ENCODE measurements around the gene HIF1AN. TPM values are rescaled to one million over a fixed set of nuclear protein-coding genes. Genes with fewer than 3 reads are reported as not detected.
"Not testable (repeated sequence)": the region's sequence is repeated elsewhere in the genome, so short reads cannot be mapped to it uniquely, and the experiment has no call there.

Gene HIF1AN
- total and polyA plus RNA-seq, 2 of the 8 experiments (the other 6 are each of a cell fraction or from before 2014, with no cell fraction given), result 10.9 to 62.8 TPM

DNA sequence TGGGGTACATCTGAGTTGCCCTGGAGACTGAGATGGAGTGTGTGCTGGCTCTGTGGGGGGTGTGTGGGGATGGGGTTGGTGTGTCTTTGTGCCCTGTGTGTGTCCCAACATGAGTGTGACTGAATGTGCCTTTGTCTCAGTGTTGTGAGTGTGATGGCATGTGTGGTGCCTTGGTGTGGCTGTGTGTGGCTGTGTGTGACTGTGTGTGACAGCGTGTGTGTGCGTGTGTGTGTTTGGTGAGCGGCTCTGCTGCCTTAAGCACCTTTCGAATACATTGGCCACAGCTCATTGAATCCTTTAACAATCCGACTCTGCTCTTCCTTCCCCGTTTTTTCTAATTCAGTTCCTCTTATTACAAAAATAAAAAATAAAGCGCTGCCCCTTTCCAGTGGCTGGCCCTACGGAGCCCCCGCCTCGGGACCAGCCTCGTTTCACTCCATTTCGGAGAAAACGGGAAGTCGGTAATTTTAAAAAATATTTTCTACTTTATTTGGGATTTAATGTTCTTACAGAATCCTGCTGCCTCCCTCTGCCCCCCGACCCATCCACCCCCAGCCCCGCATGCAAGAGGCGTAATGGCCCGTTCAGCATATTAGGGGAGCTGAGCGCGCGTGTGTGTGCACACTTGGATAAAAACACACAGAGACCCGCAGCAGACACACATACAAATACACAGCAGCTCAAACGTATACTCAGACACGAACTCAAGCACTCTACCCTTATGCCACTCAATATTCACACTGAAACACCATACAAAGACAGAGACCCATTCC lies 35.5 kb downstream of the HIF1AN start (continued):
- TF ChIP-seq CEBPB (IDR thresholded peaks at IDR 0.05; ENCODE audit: low read depth, low read length), result no peak
- no peak for TF ChIP-seq POU5F1 (IDR thresholded peaks at IDR 0.05; ENCODE audit: low read depth, low read length)
- TF ChIP-seq BRCA1 (IDR thresholded peaks at IDR 0.05; ENCODE audit: low read depth, low read length), result no peak

DNA sequence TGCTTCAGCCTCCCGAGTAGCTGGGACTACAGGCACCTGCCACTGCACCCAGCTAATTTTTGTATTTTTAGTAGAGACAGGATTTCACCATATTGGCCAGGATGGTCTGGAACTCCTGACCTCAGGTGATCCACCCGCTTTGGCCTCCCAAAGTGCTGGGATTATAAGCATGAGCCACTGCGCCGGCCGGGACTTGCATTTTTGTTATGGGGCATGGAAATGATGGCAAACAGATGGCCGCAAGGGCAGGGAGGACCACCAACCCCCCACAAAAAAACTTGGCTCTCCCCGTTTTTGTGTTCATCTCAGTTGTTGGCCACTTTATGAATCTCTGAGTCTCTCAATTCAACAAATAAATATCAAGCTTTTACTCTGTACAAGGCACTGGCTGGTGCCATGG lies 39.4 kb downstream of the HIF1AN start:
- H4K20me1 ChIP-seq (replicated peaks in 1 of 2; ENCODE audit: control insufficient read depth in 1 of 2, insufficient read depth in 2 of 2, low read length in 2 of 2); H2BK5ac ChIP-seq (ENCODE audit: low read depth, low read length); H2BK120ac ChIP-seq (replicated peaks; ENCODE audit: low read depth, low read length); H2AFZ ChIP-seq (ENCODE audit: low read length); H3K9me3 ChIP-seq (ENCODE audit: insufficient read depth in 2 of 2, low read depth in 1 of 2, low read length in 1 of 2); H4K5ac ChIP-seq (ENCODE audit: insufficient read length, low read depth, low read length); H2AK5ac ChIP-seq (ENCODE audit: low read depth, low read length); H3K4me2 ChIP-seq (ENCODE audit: insufficient read depth in 1 of 2, low read depth in 2 of 2, low read length in 2 of 2); FAIRE-seq; H3K23ac ChIP-seq (ENCODE audit: insufficient read length); H4K8ac ChIP-seq (ENCODE audit: extremely low read depth, insufficient read depth, low read length); H2BK15ac ChIP-seq (ENCODE audit: low read length); H3K9ac ChIP-seq (replicated peaks in 1 of 4; ENCODE audit: extremely low read depth in 1 of 4, low read depth in 3 of 4, low read length in 3 of 4); H3K56ac ChIP-seq (replicated peaks; ENCODE audit: insufficient read length, low read depth, low read length); H3K18ac ChIP-seq (ENCODE audit: extremely low read depth, low read length); H3K4me3 ChIP-seq (ENCODE audit: extremely low read depth in 1 of 4, insufficient read depth in 2 of 4, low read depth in 3 of 4, low read length in 4 of 4); H3K4ac ChIP-seq (replicated peaks; ENCODE audit: insufficient read length, low read depth, low read length); H3K79me2 ChIP-seq (ENCODE audit: control insufficient read depth in 1 of 2, insufficient read depth in 2 of 2, low read length in 2 of 2); H3K79me1 ChIP-seq (ENCODE audit: low read depth, low read length); H3K27me3 ChIP-seq (replicated peaks in 1 of 4; ENCODE audit: control insufficient read depth in 3 of 4, extremely low read depth in 1 of 4, insufficient read depth in 3 of 4, low read length in 3 of 4); H2BK12ac ChIP-seq (ENCODE audit: low read depth, low read length); H3K23me2 ChIP-seq (ENCODE audit: low read depth, low read length); DNase-seq (ENCODE audit: low read depth in 1 of 2, low spot score in 2 of 2); H2BK20ac ChIP-seq (ENCODE audit: low read length); H3K36me3 ChIP-seq (ENCODE audit: control insufficient read depth in 2 of 4, insufficient read depth in 4 of 4, low read length in 3 of 4); H3K27ac ChIP-seq (ENCODE audit: low read depth, low read length); H3K14ac ChIP-seq (ENCODE audit: insufficient read length); H3K4me1 ChIP-seq (replicated peaks in 1 of 4; ENCODE audit: control insufficient read depth in 3 of 4, insufficient read depth in 4 of 4, low read length in 3 of 4); H4K91ac ChIP-seq (replicated peaks; ENCODE audit: insufficient read length, low read length): not testable (repeated sequence)
- CTCF ChIA-PET (ENCODE audit: partially characterized antibody), result interaction anchor here (0.7 to 2.4 kb wide), 5 partner anchors 11 to 443 kb away, joined by 3 to 12 read pairs (median 4); no protein-coding TSS in a partner anchor
- POLR2A ChIA-PET (ENCODE audit: partially characterized antibody), result interaction anchor here (0.6 kb wide), 1 partner anchor 17 kb away, joined by 4 read pairs; no protein-coding TSS in a partner anchor
- WGBS, 2 experiments (ENCODE audit: extremely low coverage in 1 of 2, insufficient coverage in 1 of 2, insufficient read length in 1 of 2, insufficient replicate concordance in 2 of 2, low coverage in 1 of 2, low lambda C conversion rate in 2 of 2, missing lambda C conversion rate in 1 of 2), result 90% methylated on average over 6 of the region's 7 CpGs; no CpG with 5 or more reads in 1 of the 2 experiments

Measured in H1 (cell line).